Right forelimb (tissue), 1 donor: Measurements from ENCODE around the gene CTSG.
"Not testable (repeated sequence)": the region's sequence is repeated elsewhere in the genome, so short reads cannot be mapped to it uniquely, and the experiment has no call there.

Experiments used
- DNase-seq: peaks from one replicate; pipeline ENCODE4 v3.0.0-alpha.2; 2018

Gene CTSG

DNA sequence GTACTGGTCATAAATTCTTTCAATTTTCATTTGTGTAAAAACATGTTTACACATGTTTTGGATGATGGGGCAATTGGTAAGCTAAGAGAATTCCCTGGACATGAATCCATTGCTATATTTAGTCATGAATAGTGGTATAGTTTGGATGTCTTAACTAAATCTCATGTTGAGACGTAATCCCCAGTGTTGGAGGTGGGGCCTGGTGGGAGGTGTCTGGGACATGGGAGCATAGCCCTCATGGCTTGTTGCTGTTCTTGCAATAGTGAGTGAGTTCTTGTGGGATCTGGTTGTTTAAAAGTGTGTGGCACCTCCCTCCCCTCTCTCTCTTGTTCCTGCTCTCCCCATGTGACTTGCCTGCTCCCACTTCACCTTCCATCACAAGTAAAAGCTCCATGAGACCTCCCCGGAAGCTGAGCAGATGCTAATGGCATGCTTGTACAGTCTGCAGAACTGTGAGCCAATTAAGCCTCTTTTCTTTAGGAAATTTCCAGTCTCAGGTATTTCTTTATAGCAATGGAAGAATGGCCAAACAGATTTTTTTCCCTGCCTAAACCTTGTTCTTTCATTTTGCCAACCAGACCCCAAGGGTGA is 33.6 kb downstream of the CTSG start:
- DNase-seq, result no peak

DNA sequence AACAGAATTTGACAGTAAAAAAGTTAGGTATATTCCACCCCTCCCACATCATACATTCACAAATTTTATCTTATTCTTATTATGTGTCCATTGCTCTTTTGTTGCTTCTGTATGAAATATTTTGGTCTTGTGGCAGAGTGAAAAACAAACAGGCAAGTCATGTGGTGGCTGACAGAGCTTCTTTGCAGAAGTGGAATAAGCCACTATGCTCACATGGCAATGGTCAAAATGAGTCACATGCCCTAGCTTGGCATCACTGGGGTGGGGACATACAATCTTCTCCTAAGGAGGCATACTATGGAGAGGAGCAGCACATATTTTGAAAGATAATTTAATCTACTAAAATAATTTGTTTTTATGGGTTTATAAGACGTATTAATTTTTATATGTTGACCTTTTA is 40.3 kb downstream of the CTSG start:
- DNase-seq, result no peak

DNA sequence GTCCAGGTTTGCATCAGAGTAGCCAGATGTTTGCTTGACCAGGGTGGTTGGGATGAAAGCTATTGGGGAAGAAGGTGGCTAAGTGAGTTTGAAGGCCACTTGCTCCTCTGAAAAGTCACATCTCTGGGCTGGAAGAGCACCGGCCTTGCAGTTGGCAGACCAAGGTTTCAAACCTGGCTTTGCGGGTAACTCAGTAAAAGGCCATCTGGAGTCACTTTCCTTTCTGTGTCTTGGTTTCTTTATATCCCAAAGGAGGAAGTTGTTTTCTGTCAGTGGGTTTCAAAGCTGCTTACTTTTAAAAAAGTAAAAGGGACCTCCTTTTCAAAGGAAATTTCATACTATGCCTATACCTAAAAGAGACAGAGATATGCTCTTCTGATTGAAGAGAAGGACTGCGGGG is 41.8 kb downstream of the CTSG start:
- no peak for DNase-seq

DNA sequence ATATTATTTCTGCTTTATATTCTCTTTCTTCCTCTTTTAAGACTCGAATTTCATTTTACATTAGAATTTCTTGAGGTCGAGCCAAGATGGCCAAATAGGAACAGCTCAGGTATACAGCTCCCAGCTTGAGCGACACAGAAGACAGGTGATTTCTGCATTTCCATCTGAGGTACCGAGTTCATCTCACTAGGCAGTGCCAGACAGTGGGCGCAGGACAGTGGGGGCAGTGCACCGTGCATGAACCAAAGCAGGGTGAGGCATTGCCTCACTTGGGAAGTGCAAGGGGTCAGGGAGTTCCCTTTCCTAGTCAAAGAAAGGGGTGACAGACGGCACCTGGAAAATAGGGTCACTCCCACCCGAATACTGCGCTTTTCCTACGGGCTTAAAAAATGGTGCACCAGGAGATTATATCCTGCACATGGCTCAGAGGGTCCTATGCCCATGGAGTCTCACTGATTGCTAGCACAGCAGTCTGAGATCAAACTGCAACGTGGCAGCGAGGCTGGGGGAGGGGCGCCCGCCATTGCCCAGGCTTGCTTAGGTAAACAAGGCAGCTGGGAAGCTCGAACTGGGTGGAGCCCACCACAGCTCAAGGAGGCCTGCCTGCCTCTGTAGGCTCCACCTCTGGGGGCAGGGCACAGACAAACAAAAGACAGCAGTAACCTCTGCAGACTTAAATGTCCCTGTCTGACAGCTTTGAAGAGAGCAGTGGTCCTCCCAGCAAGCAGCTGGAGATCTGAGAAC is 50.0 kb downstream of the CTSG start:
- not testable (repeated sequence) for DNase-seq
